Measurements from ENCODE around the gene PLA2G2F.
"Not testable (repeated sequence)": the region's sequence is repeated elsewhere in the genome, so short reads cannot be mapped to it uniquely, and the experiment has no call there.

The PLA2G2F gene

DNA sequence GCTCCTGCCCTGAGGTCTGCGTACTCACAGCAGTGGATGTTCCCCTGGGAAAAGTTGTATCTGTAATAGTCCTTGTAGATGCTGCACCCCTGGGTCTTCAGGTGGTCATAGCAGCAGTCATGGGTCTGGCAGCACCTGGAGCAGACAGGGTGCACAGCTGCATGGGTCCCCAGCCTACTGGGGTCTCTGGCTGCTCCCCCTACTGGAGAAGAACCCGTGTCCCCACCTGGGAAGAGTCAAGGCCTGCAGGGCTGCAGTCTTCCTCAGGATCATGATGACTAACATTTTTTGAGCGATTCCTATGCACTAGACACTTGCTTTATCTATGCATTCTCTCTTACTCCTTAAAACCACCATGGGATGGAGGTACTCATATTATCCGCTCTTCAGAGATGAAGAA lies 23.6 kb upstream of the PLA2G2F start:
- no peak for DNase-seq

- no peak for DNase-seq
Measured at GRCh38 chr1:20115916-20116315, 23.2 kb upstream of the PLA2G2F start.

- DNase-seq, result no peak
Measured at GRCh38 chr1:20117236-20117635, 21.9 kb upstream of the PLA2G2F start.

DNA sequence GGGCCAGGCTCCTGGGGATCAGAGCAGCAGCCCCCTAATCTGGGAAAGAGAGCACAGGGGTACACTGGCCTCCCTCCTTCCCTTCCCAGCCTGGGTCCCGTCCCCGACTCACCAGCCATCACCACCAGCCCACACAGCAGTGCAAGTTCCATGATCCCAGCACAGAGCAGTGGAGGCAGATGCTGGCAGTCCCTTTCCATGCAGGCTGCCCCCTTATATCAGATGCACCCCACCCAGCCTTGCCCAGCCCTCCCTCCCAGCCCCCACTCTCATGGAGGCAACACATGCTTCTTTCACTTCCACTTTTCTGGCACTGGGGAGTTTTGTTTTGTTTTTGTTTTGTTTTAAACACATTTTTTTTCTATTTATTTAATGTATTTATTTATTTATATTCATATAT lies 19.8 kb upstream of the PLA2G2F start, which contains the start of gene PLA2G2D:
Gene PLA2G2D, minus strand, starts transcription at position 190 of the 400 bp plus-strand sequence. Its CDS starts 38 bp downstream, at position 152.
- no peak for DNase-seq

DNA sequence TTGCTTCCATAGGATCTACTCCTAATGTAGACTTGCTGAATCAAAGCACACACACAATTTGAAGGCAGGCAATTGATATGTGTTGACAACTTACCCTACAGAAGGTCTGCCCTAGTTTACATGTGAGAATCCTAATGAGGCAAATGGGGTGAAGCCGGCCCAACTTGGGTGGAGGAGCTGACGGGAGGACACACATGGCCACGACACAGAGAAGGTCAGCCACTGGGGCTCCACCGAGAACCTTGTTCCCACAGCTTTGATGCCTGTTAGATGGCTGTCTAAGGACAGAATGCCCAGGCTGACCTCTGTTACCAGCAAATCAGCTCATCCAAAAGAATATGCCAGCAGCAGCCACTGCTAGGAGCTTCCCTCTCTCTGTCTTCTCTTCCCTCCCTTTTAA lies 18.3 kb upstream of the PLA2G2F start:
- no peak for DNase-seq

GRCh38 chr1:20123722-20124455 lies 15.2 kb upstream of the PLA2G2F start:
- no peak for DNase-seq

DNA sequence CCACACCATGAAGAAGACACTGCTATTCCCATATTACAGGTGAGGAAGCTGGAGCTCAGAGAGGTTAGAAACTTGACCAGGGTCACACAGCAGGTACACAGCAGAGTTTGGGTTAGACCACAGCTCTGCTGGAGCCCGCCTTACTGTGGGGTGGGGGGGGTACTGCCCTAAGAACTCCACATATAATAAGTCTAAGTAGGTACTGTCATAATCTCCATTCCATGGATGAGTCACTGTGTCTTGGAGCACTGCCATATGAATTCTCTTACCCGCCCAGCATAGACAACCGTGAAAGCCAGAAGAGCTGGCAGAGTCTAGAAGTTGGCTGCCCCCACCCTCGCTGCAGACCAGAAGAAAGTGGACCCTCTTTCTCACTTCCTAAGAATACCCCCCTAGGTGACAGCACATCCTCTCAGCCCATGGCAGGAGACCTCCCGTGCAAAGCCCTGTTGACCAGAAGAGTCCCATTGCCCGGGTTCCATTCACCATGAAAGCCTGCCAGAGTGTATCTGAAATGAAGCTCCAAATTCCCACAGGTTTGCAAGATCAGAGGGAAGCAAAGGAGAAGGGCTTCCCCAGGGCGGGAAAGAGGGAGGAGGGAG lies 14.6 kb upstream of the PLA2G2F start:
- no peak for DNase-seq

GRCh38 chr1:20125100-20125499 lies 14.0 kb upstream of the PLA2G2F start:
- no peak for DNase-seq

DNA sequence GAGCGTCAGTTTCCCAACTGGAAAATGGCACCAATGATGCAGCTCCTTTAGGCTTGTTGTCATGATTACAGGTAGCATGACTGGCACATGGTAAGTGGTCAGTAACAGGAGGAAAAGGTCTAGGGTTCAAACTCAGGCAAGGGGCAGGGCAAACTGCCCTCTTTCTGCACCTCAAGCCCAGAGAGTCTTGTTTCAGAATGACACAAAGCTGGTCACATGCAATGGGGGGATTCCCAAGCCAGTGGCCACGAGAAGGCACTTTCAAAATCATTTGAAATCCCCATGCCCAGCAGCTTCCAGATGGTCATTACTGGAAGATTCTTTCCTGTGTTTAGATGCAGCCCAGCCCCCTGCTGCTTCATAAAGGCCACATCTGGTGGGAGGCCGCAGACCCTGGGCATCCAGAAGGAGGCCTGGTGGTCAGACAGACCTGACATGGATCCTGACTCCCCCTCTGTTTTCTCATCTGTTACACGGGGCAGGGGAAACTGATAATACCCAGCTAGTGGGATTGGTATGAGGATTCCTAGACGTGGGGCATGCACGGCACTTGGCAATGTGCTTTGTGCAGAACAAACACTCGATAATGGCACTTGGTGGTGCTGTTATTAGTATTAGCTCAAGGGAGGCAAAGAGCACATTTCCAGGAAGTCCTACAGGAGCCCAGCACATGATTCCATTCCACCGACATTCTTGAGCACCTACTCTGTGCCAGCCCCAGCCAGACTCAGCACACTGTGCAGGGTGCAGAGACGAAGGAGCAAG lies 12.9 kb upstream of the PLA2G2F start:
- DNase-seq, result no peak

GRCh38 chr1:20126806-20127440 lies 12.2 kb upstream of the PLA2G2F start:
- DNase-seq, result no peak

DNA sequence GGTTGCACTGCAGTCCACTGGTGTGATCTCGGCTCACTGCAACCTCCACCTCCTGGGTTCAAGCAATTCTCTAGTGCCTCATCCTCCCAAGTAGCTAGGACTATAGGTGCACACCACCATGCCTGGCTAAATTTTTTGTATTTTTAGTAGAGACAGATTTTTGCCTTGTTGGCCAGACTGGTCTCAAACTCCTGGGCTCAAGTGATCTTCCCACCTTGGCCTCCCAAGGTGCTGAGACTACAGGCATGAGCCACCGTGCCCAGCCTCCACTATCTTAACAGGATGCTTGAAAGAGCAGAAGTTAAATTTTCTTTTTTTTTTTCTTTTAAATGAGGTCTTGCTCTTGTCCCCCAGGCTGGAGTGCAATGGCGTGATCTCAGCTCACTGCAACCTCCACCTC lies 8.6 kb upstream of the PLA2G2F start:
- not testable (repeated sequence) for DNase-seq

DNA sequence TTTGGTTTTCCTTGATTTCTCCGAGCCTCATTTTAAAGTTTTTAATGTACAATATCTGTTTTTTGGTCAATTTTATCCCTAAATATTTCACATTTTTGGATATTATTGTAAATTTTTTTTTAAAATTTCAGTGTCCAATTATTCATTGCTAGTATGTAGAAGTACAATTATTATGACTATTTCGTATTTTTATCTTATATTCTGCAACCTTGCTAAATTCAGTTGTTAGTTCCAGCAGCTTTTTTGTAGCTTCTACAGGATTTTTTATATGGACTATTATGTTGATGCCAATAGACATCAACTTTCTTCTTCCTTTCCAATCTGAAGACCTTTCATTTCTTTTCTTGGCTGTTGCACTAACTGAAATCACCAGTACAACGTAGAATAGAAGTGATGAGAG lies 4.1 kb upstream of the PLA2G2F start:
- DNase-seq, result no peak

DNA sequence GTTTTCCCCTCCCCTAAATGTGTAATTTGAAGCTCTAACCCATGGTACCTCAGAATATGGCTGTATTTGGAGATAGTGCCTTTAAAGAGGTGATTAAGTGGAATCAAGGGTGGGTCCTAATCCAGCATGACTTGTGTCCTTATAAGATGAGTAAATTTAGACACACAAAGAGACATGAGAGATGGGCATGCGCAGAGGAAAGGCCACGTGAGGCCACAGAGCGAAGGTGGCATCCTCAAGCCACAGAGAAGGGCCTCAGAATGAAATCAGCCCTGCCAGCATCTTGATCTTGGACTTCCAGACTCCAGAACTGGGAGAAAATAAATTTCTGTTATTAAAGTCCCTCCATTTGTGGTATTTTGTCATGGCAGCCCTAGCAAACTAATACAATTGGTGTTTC lies 2.9 kb upstream of the PLA2G2F start:
- DNase-seq, result no peak

DNA sequence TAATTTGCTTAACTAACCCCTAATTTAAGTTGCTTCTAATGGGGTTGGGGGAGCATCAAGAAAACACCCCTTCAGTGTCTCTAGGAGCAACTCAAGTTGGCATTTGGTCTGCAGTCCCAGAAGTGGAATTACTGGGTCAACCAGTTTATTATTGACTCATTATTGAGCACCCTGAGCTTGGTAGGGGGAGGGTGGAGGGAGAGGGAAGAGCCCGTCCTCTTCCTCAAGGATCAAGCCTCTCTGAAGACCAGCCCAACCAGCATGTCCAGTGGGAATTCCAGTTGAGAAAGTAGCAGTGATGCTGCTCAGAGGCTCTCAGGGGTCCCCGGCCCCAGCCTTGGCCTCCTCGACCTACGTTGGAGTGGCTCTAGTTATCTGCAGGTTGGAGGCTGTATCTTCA lies 2.1 kb upstream of the PLA2G2F start:
- no peak for DNase-seq

DNA sequence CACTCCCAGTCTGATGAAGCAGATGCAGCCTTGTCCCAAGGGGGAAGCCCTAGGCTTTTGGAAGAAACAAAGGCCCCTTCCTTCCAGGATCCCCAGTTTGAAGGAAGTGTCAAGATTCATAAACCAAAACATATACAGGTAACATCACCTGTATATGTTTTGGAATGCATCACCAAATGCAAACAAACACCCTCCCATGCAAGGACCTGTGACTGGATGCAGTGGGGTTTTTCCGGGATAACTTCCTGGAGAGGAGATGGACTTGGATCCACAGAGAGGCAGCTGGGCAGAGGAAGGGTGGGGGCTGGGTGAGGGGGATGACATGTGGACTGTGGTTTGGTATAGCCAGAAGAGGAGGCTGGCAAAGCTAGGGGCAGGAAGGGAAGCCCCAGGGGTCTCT lies 1.5 kb upstream of the PLA2G2F start:
- no peak for DNase-seq

GRCh38 chr1:20138346-20138745 lies 777 bp upstream of the PLA2G2F start:
- no peak for DNase-seq

DNA sequence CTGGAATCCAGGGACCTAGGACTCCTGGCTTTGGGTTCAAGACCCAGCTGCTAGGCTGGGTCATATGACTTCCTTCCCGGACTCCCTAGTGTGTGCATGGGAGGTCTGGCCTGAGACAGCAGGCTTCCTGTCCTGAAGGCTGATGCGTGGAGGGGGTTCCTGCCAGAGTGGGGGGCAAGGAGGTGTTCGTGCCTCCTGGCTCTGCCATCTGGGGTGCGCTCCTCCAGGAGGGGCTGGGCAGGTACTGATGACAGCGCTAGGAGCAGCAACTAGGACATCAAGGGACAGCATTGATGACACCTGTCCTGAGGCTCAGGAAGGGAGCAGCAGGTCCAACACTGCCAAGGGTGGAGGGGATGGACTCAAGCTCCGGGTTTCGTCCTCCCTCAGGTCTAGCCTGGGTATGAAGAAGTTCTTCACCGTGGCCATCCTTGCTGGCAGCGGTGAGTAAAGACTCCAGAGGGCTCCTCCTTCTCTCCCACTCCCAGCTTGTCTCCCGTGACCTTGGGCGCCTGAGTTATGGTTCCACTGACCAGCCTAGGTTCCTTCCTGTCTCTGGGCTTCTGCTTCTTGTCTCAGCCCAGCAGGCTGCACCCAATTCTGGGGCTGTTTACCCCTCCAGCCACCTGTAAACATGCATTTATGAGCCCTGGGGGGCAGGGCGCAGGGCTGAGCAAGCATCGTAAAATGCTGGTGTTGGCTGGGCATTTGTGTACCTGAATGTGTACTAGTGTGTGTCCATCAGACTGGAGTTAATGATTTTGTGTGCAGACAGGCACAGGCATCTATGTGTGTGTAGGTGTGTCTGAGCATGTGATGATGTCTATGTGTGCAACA lies 871 bp downstream of the PLA2G2F start:
- no peak for DNase-seq

- DNase-seq, result no peak
Measured at GRCh38 chr1:20141001-20141400, 1.9 kb downstream of the PLA2G2F start.

GRCh38 chr1:20141466-20141865 lies 2.3 kb downstream of the PLA2G2F start:
- DNase-seq, result no peak

DNA sequence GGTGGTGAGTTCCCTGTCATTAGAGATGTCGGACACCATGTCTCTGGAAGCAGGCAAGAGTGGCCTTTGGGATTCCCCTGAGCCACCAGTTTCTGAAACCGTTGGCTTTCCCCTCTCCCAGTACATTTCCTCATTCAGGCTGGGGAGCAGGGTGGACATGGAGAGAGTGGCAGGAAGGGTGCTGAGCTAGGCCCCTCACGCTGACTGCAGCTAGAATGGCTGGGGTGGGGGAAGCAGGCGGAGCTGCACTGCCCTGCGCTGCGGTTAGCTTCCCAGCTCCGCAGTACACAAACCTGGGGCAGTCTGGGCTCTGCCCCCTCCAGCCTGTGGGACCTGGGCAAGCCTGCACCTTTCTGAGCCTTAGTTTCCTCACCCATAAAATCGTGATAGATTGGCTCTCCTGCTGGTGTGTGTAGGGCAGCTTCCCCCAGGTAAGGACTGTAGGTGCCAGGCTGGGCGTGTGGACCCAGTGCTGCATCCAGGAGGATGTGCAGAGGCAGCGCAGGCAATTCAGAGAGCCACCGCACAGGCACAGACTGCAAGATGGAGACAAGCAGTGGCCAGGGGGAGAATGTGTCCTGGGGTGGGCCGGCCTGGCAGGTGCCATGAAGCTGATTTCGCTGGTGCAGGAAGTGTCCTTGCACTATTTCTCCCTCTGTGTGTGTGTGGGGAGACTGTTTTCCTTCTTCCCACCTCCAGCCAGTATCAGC lies 3.0 kb downstream of the PLA2G2F start:
- no peak for DNase-seq

- DNase-seq, result no peak
Measured at GRCh38 chr1:20143318-20143717, 4.2 kb downstream of the PLA2G2F start.

All from activated gamma-delta T cell treated with Interleukin-2 at 50 U/mL for 16 hours (primary cell).